Neural progenitor cell (in vitro differentiated cells): ENCODE results near the gene FAM111A. TPM values are rescaled to one million over a fixed set of nuclear protein-coding genes. Genes with fewer than 3 reads are reported as not detected.

ENCODE experiments used
- DNase-seq: peaks from one replicate; pipeline ENCODE4 v3.0.0-alpha.2; 2016; ENCODE audit warnings: low spot score
- H2AFZ ChIP-seq: fragments of 200-600 bp; sonication (generic); replicated peaks from 2 replicates; pipeline ENCODE4 v1.6.1; 2016; ENCODE audit warnings: antibody characterized with exemption
- H3F3A ChIP-seq: fragments of 200-600 bp; sonication (generic); 2 replicates; pipeline ENCODE4 v1.6.1; 2016; ENCODE audit warnings: antibody characterized with exemption, low read depth
- H3K27ac ChIP-seq: fragments of 200-600 bp; sonication (generic); 2 replicates; pipeline ENCODE4 v1.5.1; 2016; ENCODE audit warnings: mild to moderate bottlenecking
- H3K27me3 ChIP-seq: fragments of 200-600 bp; sonication (generic); 2 replicates; pipeline ENCODE4 v1.6.1; 2016; ENCODE audit warnings: mild to moderate bottlenecking, moderate library complexity
- H3K36me3 ChIP-seq: fragments of 200-600 bp; sonication (generic); 2 replicates; pipeline ENCODE4 v1.5.1; 2016
- H3K4me1 ChIP-seq: fragments of 200-600 bp; sonication (generic); 2 replicates; pipeline ENCODE4 v1.6.1; 2016; ENCODE audit warnings: mixed run types
- H3K4me2 ChIP-seq: fragments of 200-600 bp; sonication (generic); 2 replicates; pipeline ENCODE4 v1.6.1; 2016
- H3K4me3 ChIP-seq: fragments of 200-600 bp; sonication (generic); 2 replicates; pipeline ENCODE4 v1.5.1; 2016
- H3K79me2 ChIP-seq: fragments of 200-600 bp; sonication (generic); 2 replicates; pipeline ENCODE4 v1.6.1; 2016; ENCODE audit warnings: low read depth
- H3K9ac ChIP-seq: fragments of 200-600 bp; sonication (generic); 2 replicates; pipeline ENCODE4 v1.6.1; 2016
- H3K9me3 ChIP-seq: fragments of 200-600 bp; sonication (generic); 2 replicates; pipeline ENCODE4 v1.5.1; 2016; ENCODE audit warnings: low read depth
- H4K20me1 ChIP-seq: fragments of 200-600 bp; sonication (generic); 2 replicates; pipeline ENCODE4 v1.6.1; 2016; ENCODE audit warnings: low read depth
- H3K27ac Mint-ChIP-seq: 3 replicates; pipeline ENCODE4 v1.8.0; 2021; ENCODE audit warnings: mixed read lengths
- H3K27me3 Mint-ChIP-seq: 2 replicates; pipeline ENCODE4 v1.8.0; 2022; ENCODE audit warnings: low read depth, mild to moderate bottlenecking, inconsistent platforms, moderate library complexity, mixed read lengths; ENCODE audit not compliant: insufficient read depth
- H3K36me3 Mint-ChIP-seq: 3 replicates; pipeline ENCODE4 v1.8.0; 2021; ENCODE audit warnings: mixed read lengths
- H3K4me1 Mint-ChIP-seq: 3 replicates; pipeline ENCODE4 v1.8.0; 2021; ENCODE audit warnings: mixed read lengths
- H3K4me3 Mint-ChIP-seq: 3 replicates; pipeline ENCODE4 v1.8.0; 2021; ENCODE audit warnings: mild to moderate bottlenecking, moderate library complexity, mixed read lengths
- H3K9me3 Mint-ChIP-seq: 3 replicates; pipeline ENCODE4 v1.8.0; 2020; ENCODE audit warnings: mixed read lengths
- CTCF ChIP-seq: fragments of 200-600 bp; sonication (generic); IDR thresholded peaks from 2 replicates; pipeline ENCODE4 v1.5.1; 2017; ENCODE audit warnings: antibody characterized with exemption, mild to moderate bottlenecking
- EZH2 ChIP-seq: fragments of 200-600 bp; sonication (generic); IDR thresholded peaks from 2 replicates; pipeline ENCODE4 v1.6.1; 2017; ENCODE audit warnings: antibody characterized with exemption, mild to moderate bottlenecking, moderate library complexity
- EZH2phosphoT487 ChIP-seq: fragments of 200-600 bp; sonication (generic); IDR thresholded peaks from 2 replicates; pipeline ENCODE4 v1.6.1; 2017; ENCODE audit warnings: antibody characterized with exemption
- total RNA-seq: library from RNA; depleted of rRNA; stranded (reverse); fragments of >200 nt; gene quantifications from 2 replicates; pipeline ENCODE4 v1.2.3, GENCODE V29; 2015; ENCODE audit warnings: low replicate concordance

FAM111A gene
- total RNA-seq, 1 donor from 2014 or later = 32.7 TPM

GRCh38 chr11:59186130-59186594 lies 43.5 kb downstream of the FAM111A start:
- peaks cover 8% of the 10 kb centered on the region for H3K27me3 Mint-ChIP-seq
- peaks cover 69% of the 10 kb centered on the region for H3K36me3 Mint-ChIP-seq
- TF ChIP-seq EZH2 (no peak), CTCF (peak; percentile 79)
- Histone ChIP-seq H3F3A (peaks cover 4% of the 10 kb centered on the region), H3K4me1 (peaks cover 27% of the 10 kb centered on the region), H4K20me1 (peaks cover 76% of the 10 kb centered on the region), H3K79me2 (peaks cover 72% of the 10 kb centered on the region), H3K27ac (no peak overlapping the region), H3K4me3 (no peak overlapping the region), H3K36me3 (no peaks in the 10 kb centered on the region), H3K27me3 (no peaks in the 10 kb centered on the region), H3K9ac (no peak overlapping the region), H3K4me2 (no peak overlapping the region), H3K9me3 (no peaks in the 10 kb centered on the region), H2AFZ (no peak overlapping the region)
- H3K27ac Mint-ChIP-seq = peak overlapping the region; percentile 98
- peak; percentile 62 for DNase-seq
- H3K4me1 Mint-ChIP-seq = peaks cover 70% of the 10 kb centered on the region
- H3K9me3 Mint-ChIP-seq = no peaks in the 10 kb centered on the region
- H3K4me3 Mint-ChIP-seq = peak overlapping the region; percentile 76

GRCh38 chr11:59187035-59187434 lies 44.4 kb downstream of the FAM111A start:
- no peak for DNase-seq
- Histone ChIP-seq H3K27me3 (no peaks in the 10 kb centered on the region), H3F3A (peaks cover 4% of the 10 kb centered on the region), H3K36me3 (no peaks in the 10 kb centered on the region), H3K9ac (no peak overlapping the region), H3K4me1 (peaks cover 23% of the 10 kb centered on the region), H2AFZ (no peak overlapping the region), H3K4me3 (no peak overlapping the region), H3K4me2 (no peak overlapping the region), H3K27ac (no peak overlapping the region), H4K20me1 (peaks cover 67% of the 10 kb centered on the region), H3K79me2 (peaks cover 64% of the 10 kb centered on the region), H3K9me3 (no peaks in the 10 kb centered on the region)
- TF ChIP-seq EZH2phosphoT487 = no peak
- no peak for TF ChIP-seq CTCF
- TF ChIP-seq EZH2 = no peak
- Mint-ChIP-seq H3K27ac (peak overlapping the region; percentile 98), H3K36me3 (peaks cover 66% of the 10 kb centered on the region), H3K4me3 (peak overlapping the region; percentile 63), H3K9me3 (no peaks in the 10 kb centered on the region), H3K4me1 (peaks cover 61% of the 10 kb centered on the region), H3K27me3 (peaks cover 8% of the 10 kb centered on the region)

- no peak overlapping the region for H3K9ac ChIP-seq
- no peak overlapping the region for H3K27ac Mint-ChIP-seq
- no peak overlapping the region for H3K4me2 ChIP-seq
Measured at GRCh38 chr11:59187587-59187986, 44.9 kb downstream of the FAM111A start.

More at GRCh38 chr11:59187587-59187986, 44.9 kb downstream of the FAM111A start:
- TF ChIP-seq CTCF (no peak), EZH2phosphoT487 (no peak), EZH2 (no peak)
- Histone ChIP-seq H3K79me2 (peaks cover 58% of the 10 kb centered on the region), H4K20me1 (peaks cover 62% of the 10 kb centered on the region), H3K27ac (no peak overlapping the region), H3F3A (peaks cover 4% of the 10 kb centered on the region), H3K4me1 (peaks cover 23% of the 10 kb centered on the region), H3K27me3 (no peaks in the 10 kb centered on the region), H3K4me3 (no peak overlapping the region), H3K36me3 (no peaks in the 10 kb centered on the region), H3K9me3 (no peaks in the 10 kb centered on the region), H2AFZ (no peak overlapping the region)
- Mint-ChIP-seq H3K4me3 (no peak overlapping the region), H3K9me3 (no peaks in the 10 kb centered on the region), H3K36me3 (peaks cover 65% of the 10 kb centered on the region), H3K27me3 (peaks cover 7% of the 10 kb centered on the region), H3K4me1 (peaks cover 57% of the 10 kb centered on the region)
- DNase-seq = no peak
